SK-N-SH (cell line): ENCODE data around the gene RARA. TPM values are rescaled to one million over a fixed set of nuclear protein-coding genes. Genes with fewer than 3 reads are reported as not detected.
A peak's percentile ranks its signal among the peaks of the same experiment; 100 is the strongest.

Source experiments
- CTCF ChIA-PET: fragments of 300-600, 350-600 bp; formaldehyde crosslinking; extraction: SDS; loops from one replicate; lab custom pipeline; 2021; lab: Yijun Ruan, JAX
- POLR2A ChIA-PET: fragments of 350-600 bp; sonication (Branson Sonifier 250); formaldehyde crosslinking; extraction: SDS; loops from one replicate; lab custom pipeline; 2020; ENCODE audit warnings: antibody characterized with exemption, inconsistent platforms; lab: Yijun Ruan, JAX
- DNase-seq: peaks from one replicate; pipeline ENCODE4 v3.0.0; 2012
- H2AFZ ChIP-seq: fragments of 200-600 bp; sonication (generic); 2 replicates; pipeline ENCODE4 v1.8.1; 2016; ENCODE audit warnings: antibody characterized with exemption, mild to moderate bottlenecking, low read depth
- H3F3A ChIP-seq: fragments of 200-600 bp; sonication (generic); replicated peaks from 2 replicates; pipeline ENCODE3; 2016; ENCODE audit warnings: antibody characterized with exemption, mild to moderate bottlenecking; ENCODE audit not compliant: insufficient read depth
- H3K27ac ChIP-seq, 2 experiments: fragments of 200-500 bp in 1 of 2; fragments of 200-600 bp in 1 of 2; sonication (Bioruptor generic) in 1 of 2; sonication (generic), shearing (Covaris generic) in 1 of 2; 2 replicates each; pipeline versions ENCODE4 v1.5.1 to v1.6.1; 2014 to 2016; ENCODE audit warnings: low read depth in 2 of 2, inconsistent platforms in 1 of 2, low read length in 1 of 2, mild to moderate bottlenecking in 1 of 2, mixed read lengths in 1 of 2
- H3K27me3 ChIP-seq: fragments of 200-600 bp; sonication (generic), shearing (Covaris generic); 2 replicates; pipeline ENCODE4 v1.6.1; 2016; ENCODE audit warnings: mixed run types; ENCODE audit not compliant: insufficient read depth
- H3K36me3 ChIP-seq, 2 experiments: fragments of 200-500 bp in 1 of 2; fragments of 200-600 bp in 1 of 2; sonication (Bioruptor generic) in 1 of 2; sonication (generic) in 1 of 2; replicated peaks in 1 of 2; 2 replicates each; pipeline versions ENCODE3 to v1.5.1; 2014 to 2016; ENCODE audit warnings: low read length in 1 of 2, mild to moderate bottlenecking in 1 of 2; ENCODE audit not compliant: insufficient read depth in 2 of 2, control insufficient read depth in 1 of 2
- H3K4me1 ChIP-seq, 2 experiments: fragments of 200-500 bp in 1 of 2; fragments of 200-600 bp in 1 of 2; sonication (Bioruptor generic) in 1 of 2; sonication (generic), shearing (Covaris generic) in 1 of 2; 2 replicates each; pipeline versions ENCODE4 v1.5.1 to v1.6.1; 2014 to 2016; ENCODE audit warnings: low read depth in 1 of 2, low read length in 1 of 2, mixed run types in 1 of 2; ENCODE audit not compliant: insufficient read depth in 2 of 2, control insufficient read depth in 1 of 2
- H3K4me2 ChIP-seq: fragments of 200-600 bp; sonication (generic), shearing (Covaris generic); 2 replicates; pipeline ENCODE4 v1.6.1; 2017; ENCODE audit warnings: mixed run types
- H3K4me3 ChIP-seq, 2 experiments: fragments of 200-500 bp in 1 of 2; fragments of 200-600 bp in 1 of 2; sonication (Bioruptor generic) in 1 of 2; sonication (generic), shearing (Covaris generic) in 1 of 2; 2 replicates each; pipeline versions ENCODE4 v1.5.1 to v1.8.1; 2014 to 2016; ENCODE audit warnings: low read depth in 2 of 2, inconsistent platforms in 1 of 2, low read length in 1 of 2, mild to moderate bottlenecking in 1 of 2, mixed read lengths in 1 of 2, moderate library complexity in 1 of 2
- H3K79me2 ChIP-seq: fragments of 200-600 bp; sonication (generic); 2 replicates; pipeline ENCODE4 v1.8.1; 2017; ENCODE audit warnings: mild to moderate bottlenecking; ENCODE audit not compliant: insufficient read depth
- H3K9ac ChIP-seq: fragments of 200-600 bp; sonication (generic); 2 replicates; pipeline ENCODE4 v1.6.1; 2017; ENCODE audit warnings: mixed run types
- H3K9me2 ChIP-seq: fragments of 200-600 bp; sonication (generic); 2 replicates; pipeline ENCODE4 v1.6.1; 2017; ENCODE audit warnings: mixed run types
- H3K9me3 ChIP-seq: fragments of 200-600 bp; sonication (generic); 2 replicates; pipeline ENCODE4 v1.6.1; 2017; ENCODE audit warnings: mixed run types, mild to moderate bottlenecking, moderate library complexity
- H4K20me1 ChIP-seq: fragments of 200-600 bp; sonication (generic); 2 replicates; pipeline ENCODE4 v1.6.1; 2017; ENCODE audit warnings: mild to moderate bottlenecking, mixed run types; ENCODE audit not compliant: insufficient read depth
- FOXJ3 ChIP-seq: sonication (generic); formaldehyde crosslinking; IDR thresholded peaks from 2 replicates; pipeline ENCODE4 v1.5.1; 2020; ENCODE audit warnings: mild to moderate bottlenecking, missing genetic modification reagents
- GATA2 ChIP-seq: sonication (generic); formaldehyde crosslinking; IDR thresholded peaks from 2 replicates; pipeline ENCODE4 v1.5.0; 2020; ENCODE audit warnings: mild to moderate bottlenecking, missing genetic modification reagents
- JUND ChIP-seq: IDR thresholded peaks from 2 replicates; pipeline ENCODE4 v1.4.0; 2012
- POLR2AphosphoS5 ChIP-seq: IDR thresholded peaks from 2 replicates; pipeline ENCODE4 v1.6.1; 2012; ENCODE audit warnings: low read depth, low read length
- RAD21 ChIP-seq: IDR thresholded peaks from 2 replicates; pipeline ENCODE4 v1.6.1; 2012; ENCODE audit warnings: mild to moderate bottlenecking, low read length
- SMC3 ChIP-seq: IDR thresholded peaks from 2 replicates; pipeline ENCODE4 v1.6.1; 2012; ENCODE audit warnings: low read depth, low read length, improper control_type of control experiment
- WGBS: methylation state at CpG from one replicate; pipeline ENCODE4 v1.1.6; 2017; ENCODE audit warnings: low lambda C conversion rate; 5-methylcytosine and 5-hydroxymethylcytosine counted together
- polyA plus RNA-seq, 3 experiments: library from polyadenylated mRNA; depleted of rRNA; stranded (reverse); fragments of >200 nt; gene quantifications; 2 replicates each; pipeline ENCODE4 v1.2.3, GENCODE V29; 2012
- TF ChIP-seq, protein P1 (sequence below): IDR thresholded peaks from 2 replicates; pipeline ENCODE4; 2012
- TF ChIP-seq, protein P2 (sequence below): fragments of 200-600 bp; sonication (generic); IDR thresholded peaks from 2 replicates; pipeline ENCODE4 v1.6.1; 2017; ENCODE audit warnings: antibody characterized with exemption, mild to moderate bottlenecking, moderate library complexity
- TF ChIP-seq, protein P3 (sequence below): IDR thresholded peaks from 2 replicates; pipeline ENCODE4 v1.4.0; 2012; ENCODE audit warnings: low read depth

The RARA gene
- polyA plus RNA-seq, 1 of the 3 experiments (the other 2 are of a cell fraction), result 13.3 TPM

DNA sequence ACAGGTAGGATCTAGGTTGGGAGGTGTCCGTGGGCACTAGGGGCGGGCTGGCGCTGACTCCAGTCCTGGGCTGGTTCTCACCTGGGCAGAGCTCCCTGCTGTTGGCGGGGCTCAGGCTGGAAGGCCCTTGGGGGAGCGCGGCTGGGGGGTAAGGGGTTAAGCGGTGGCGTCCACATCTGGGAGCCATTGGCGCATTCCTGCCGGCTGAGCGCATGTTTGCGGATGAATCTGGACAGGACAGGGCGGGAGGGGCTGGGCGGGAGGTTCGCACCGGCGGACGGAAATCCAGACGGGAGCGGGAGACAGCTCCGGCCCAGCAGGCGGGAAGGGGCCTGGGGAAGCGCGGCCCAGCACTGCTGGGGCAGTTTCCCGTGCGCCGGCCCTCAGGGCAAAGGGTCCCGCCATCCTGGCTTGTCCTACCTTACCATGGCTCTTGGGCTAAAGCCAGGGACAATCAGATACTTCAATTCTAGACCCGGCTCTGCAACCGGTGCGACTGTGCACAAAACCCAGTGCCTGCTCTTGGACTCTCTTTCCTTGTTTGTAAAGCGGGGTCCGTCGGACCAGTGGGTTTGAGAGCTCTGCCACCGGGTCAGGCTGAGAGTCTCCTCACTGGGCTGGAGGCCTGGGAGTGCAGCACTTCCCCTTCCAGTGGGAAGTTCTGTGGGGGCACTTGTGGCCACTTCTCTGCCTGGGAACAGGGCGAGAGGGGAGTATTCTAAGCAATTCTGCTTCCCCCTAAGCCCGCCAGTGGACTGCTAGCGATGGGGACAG, 7.8 kb downstream of the RARA start (continued):
- TF ChIP-seq, protein P1, sequence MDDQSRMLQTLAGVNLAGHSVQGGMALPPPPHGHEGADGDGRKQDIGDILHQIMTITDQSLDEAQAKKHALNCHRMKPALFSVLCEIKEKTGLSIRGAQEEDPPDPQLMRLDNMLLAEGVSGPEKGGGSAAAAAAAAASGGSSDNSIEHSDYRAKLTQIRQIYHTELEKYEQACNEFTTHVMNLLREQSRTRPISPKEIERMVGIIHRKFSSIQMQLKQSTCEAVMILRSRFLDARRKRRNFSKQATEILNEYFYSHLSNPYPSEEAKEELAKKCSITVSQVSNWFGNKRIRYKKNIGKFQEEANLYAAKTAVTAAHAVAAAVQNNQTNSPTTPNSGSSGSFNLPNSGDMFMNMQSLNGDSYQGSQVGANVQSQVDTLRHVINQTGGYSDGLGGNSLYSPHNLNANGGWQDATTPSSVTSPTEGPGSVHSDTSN, result peak; percentile 74

DNA sequence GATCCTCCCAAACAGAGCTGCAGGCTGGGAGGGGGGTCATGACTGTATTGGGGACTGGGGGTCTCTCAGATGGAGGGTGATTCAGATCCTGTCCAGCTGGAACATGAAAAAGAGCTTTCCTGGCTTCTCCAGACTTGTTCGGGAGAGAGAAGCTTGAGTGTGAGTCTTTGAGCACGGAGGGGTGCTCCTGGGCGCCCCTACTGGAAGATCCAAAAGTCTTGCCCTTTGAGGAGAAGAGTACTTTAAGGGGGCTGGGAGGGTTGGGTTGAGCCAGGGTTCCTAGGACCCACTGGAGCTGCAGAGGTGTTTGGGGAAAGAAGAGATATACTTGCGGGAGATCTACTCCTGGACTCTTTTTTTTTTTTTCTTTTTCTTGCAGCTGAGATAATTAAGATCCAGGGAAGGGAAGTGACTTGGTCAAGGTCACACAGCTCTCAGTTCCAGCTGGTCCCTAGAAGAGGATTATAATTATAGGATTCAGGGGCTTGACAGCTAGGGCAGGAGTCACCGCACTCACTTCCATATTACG, 8.4 kb downstream of the RARA start:
- Histone ChIP-seq H3K79me2 (peaks cover 63% of the 10 kb centered on the region), H3K36me3 (no peaks in the 10 kb centered on the region), H3K9me3 (no peaks in the 10 kb centered on the region), H3K9ac (peak overlapping the region; percentile 84), H4K20me1 (peaks cover 20% of the 10 kb centered on the region), H3K27ac (peak overlapping the region; percentile 94 to 95), H3K4me1 (peaks cover 61 to 91% of the 10 kb centered on the region in 2 experiments), H2AFZ (no peak overlapping the region), H3F3A (peaks cover 42% of the 10 kb centered on the region), H3K9me2 (no peaks in the 10 kb centered on the region), H3K4me2 (peak overlapping the region; percentile 95), H3K27me3 (no peaks in the 10 kb centered on the region), H3K4me3 (peak overlapping the region; percentile 89 to 96)
- POLR2A ChIA-PET, result interaction anchor here (0.7 to 2.9 kb wide), 7 partner anchors 8 to 34 kb away, joined by 3 to 7 read pairs (median 4); partner anchors contain the start of gene RARA
- TF ChIP-seq, protein P2, sequence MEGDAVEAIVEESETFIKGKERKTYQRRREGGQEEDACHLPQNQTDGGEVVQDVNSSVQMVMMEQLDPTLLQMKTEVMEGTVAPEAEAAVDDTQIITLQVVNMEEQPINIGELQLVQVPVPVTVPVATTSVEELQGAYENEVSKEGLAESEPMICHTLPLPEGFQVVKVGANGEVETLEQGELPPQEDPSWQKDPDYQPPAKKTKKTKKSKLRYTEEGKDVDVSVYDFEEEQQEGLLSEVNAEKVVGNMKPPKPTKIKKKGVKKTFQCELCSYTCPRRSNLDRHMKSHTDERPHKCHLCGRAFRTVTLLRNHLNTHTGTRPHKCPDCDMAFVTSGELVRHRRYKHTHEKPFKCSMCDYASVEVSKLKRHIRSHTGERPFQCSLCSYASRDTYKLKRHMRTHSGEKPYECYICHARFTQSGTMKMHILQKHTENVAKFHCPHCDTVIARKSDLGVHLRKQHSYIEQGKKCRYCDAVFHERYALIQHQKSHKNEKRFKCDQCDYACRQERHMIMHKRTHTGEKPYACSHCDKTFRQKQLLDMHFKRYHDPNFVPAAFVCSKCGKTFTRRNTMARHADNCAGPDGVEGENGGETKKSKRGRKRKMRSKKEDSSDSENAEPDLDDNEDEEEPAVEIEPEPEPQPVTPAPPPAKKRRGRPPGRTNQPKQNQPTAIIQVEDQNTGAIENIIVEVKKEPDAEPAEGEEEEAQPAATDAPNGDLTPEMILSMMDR, result peak; percentile 66
- TF ChIP-seq GATA2 (CRISPR knock-in tag), result no peak
- TF ChIP-seq POLR2AphosphoS5, result no peak
- TF ChIP-seq, protein P3, sequence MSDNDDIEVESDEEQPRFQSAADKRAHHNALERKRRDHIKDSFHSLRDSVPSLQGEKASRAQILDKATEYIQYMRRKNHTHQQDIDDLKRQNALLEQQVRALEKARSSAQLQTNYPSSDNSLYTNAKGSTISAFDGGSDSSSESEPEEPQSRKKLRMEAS, result 0 out of 2 replicates have a peak, but pooled peaks have one; percentile 30
- TF ChIP-seq FOXJ3 (CRISPR knock-in tag), result no peak
- TF ChIP-seq JUND, result no peak
- peak; percentile 7; the same call in 1 of the 2 replicates for TF ChIP-seq SMC3
- peak; percentile 45 for TF ChIP-seq RAD21
- WGBS, result 27% methylated on average over 6 of the region's 6 CpGs
- DNase-seq, result peak; percentile 68
- CTCF ChIA-PET, result interaction anchor here (0.7 to 57.6 kb wide), 7 partner anchors 12 to 252 kb away, joined by 3 to 1706 read pairs (median 3); partner anchors contain the start of genes CDC6, GJD3 and RARA
